ENCODE data around the gene TBL1Y.

TBL1Y gene

DNA sequence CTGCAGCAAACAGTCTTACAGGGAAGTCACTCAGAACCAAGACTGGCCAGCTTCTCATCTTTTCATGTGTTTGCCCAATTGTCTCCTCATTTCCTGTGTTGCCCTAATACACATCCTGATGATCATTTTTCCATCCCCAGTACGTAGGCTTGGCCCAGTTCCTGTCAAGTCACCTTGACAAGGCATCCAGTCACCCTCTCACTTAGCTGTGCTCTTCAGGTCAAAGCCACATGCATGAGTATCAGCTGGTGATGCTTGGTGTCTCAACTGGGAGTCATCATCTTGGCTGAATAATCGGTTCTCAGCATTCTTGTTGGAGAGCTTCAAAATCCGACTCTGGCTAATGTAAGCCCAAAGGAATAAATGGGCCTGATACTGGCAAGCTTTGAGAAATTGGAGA lies 186.5 kb downstream of the TBL1Y start:
- DNase-seq = no peak

DNA sequence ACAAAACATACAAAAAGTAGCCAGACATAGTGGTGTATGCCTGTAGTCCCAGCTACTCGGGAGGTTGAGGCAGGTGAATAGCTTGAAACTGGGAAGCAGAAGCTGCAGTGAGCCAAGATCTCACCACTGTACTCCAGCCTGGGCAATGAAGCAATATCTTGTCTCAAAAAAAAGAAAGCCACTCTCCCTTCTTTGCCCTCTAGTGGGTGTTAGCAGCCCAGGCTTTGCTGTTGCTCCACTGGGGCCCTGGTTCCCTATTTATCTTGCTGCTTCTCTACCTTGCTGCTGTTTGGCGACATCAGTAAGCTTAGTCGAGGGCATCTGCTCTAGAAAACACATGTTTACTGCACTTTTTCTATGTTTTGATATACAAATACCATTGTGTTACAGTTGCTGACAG lies 189.2 kb downstream of the TBL1Y start:
- peak; percentile 12 for DNase-seq

DNA sequence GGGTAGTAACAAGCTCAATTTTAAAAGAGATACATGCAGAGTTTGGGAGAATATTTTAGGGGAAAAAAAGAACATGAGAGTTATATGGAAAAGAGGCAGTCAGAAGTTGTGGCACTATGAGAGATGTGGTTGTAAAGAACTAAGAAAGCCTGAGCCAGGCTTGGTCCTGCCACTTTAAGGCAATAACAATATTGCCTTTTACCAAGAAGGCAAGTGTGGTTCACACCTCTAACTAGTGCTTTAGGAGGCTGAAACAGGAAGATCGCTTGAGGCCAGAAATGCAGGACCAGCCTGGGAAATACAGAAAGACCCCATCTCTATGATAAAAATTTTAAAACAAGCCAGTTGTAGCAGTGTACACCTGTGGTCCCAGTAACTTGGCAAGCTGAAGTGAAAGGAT lies 192.2 kb downstream of the TBL1Y start:
- no peak for DNase-seq

DNA sequence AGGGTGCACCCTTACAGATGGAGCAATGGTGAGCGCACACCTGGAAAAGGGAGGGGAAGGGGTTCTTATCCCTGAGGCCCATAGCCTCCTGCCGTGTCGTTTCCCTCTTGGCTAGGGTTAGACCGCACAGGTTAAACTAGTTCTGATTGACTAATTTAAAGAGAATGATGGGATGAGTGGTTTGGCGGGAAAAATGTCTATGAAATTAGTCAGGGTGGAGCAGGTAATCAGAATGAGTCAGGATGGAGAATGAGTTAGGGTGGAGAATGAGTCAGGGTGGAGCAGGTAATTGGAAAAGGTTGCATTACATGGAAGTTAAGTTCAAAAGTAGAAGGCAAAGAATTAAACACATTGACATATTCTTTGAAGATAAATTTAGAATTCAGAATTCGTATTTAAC lies 196.7 kb downstream of the TBL1Y start:
- DNase-seq = no peak

GRCh38 chrY:7110086-7110485 lies 199.6 kb downstream of the TBL1Y start:
- DNase-seq = no peak

DNA sequence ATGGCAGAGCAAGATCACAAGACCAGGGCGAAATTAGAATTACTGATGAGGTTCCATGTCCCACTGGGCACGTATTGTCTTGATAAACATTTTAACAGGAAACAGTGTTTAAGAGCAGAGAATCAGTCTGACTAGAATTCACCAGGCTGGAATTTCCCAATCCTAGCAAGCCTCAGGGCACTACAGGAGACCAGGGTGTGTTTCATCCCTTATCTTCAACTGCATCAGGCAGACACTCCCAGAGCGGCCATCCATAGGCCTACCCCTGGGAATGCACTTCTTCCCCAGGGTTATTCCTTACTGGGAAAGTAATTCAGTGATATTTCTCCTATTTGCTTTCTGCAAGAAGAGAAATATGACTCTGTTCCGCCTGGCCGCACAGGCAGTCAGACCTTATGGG lies 205.4 kb downstream of the TBL1Y start:
- DNase-seq = no peak

DNA sequence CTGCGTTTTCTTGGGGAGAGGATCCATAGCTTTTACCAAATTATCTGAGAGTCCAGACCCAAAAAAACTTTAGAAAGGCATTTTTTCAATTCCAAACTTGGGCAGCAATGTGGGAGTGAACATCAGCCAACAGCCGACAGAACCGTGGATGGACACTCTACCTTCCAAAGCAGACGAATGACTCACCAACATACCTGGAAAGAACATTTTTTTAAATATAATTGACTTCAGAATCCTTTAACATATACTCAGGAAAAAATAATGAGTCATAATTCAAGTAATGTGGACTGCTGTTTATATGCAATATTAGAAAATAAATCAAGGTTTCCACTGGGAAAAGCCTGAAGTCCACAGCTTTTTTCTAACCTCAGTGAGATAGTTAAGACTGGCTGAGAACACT lies 211.7 kb downstream of the TBL1Y start:
- no peak for DNase-seq

DNA sequence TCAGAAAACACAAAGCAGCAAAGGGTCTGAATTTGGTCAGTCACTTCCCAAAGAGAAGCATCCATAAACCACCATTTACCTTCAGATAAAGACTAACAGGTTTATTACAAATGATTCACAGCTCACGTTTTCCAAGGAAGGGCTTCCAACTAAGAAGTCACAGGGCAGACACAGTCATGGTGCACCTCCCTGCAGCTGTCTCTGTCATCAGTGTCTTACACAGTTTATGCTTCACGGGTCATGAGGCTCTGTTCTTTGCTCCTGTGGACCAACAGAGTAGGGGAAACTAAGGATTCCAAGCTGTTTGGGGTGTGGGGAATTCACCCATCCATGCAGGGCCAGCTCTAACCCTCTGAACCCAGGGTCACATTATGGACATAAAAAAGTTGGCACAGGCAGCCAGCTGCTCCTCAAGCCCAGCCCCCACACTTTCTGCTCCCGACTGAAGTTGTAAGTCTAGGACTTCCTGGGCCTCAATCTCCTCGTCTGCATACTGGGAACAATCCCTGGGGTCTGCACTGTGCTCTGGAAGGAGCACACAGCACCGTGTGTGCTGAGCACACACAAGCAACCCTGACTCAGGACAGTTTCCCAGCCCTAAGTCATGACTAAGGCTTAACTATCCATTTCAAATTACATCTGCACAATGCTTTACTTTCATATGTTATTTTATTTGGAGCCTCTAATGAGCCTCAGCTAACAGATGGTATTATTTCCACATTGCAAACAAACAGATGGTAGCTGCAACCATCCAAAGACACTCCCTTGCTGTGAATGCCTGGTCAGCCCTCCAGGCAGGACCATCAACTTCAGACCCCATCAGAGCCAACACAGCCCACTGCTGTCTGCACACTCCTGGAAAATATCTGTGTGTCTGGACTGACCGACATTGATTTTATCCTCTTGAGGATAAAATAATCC lies 214.9 kb downstream of the TBL1Y start:
- DNase-seq = no peak

DNA sequence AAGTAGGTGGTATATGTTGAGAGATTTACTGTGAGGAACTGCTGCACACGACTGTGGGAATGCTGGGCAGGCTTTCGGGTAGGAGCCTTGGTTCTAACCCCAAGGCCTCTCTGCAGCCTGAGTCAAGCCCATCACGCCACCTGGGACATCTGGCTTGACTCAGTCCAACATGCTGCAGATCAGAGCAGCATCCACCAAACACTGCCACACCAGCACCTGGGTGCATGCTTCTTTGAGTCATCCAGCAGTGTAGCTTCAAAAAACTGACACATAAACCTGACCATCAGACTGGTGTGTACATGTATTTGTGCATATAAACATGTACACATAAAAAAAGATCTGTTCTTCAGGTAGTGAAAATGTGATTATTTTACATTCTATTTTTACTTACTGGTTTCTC lies 217.7 kb downstream of the TBL1Y start:
- no peak for DNase-seq

All from activated effector memory CD4-positive, alpha-beta T cell treated with Interleukin-2 at 50 U/mL for 16 hours (primary cell).